GM21526 (cell line): ENCODE measurements around the gene C1RL.

Experiments
- ATAC-seq: cut with Tn5 transposase; IDR thresholded peaks from one replicate; pipeline ENCODE4 v1.9.1; 2021; ENCODE audit warnings: moderate library complexity; ENCODE audit not compliant: unreplicated experiment, low FRiP score

C1RL gene

DNA sequence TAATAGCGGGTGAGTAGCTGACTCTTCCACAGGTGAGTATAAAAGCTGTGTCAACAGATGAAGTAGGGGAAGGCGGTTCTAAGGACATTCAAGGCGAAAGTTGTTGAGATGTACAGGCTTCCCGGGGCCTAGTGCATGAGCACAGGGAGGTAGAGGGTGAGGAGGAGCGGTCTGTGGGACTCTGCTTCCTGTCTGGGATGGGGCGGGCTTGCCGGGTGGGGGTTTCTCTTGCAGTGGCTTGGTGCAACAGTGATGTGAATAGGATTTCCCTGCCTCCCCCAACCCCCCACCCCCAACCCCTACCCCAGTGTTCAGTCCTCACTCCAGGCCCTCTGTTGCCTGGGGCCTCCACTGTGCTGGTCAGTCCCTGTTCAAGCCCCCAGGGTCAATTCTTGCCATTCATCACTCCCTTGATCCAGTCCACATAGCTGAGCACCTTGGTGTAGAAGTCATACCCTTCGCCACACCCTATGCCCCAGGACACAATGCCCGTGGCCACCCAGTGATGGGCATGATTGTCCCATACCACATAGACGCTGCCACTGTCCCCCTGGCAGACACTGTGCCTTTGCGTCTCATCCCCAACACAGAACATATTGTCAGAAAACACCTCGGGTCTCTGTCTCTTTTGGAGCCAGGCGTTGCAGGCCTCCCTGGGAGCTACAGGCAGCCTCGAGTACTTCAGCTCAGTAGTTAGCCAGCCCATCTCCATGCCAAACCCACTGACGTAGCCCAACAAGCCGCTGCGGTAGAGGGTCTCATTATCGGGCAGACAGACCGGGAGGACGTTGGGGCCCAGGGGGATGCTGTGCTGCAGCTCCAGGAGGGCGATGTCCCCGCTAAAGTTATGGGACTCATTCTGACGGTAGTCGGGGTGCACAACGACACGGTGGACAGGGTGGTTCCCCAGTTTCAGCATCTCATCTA, 12.7 kb downstream of the C1RL start:
- no peak for ATAC-seq

DNA sequence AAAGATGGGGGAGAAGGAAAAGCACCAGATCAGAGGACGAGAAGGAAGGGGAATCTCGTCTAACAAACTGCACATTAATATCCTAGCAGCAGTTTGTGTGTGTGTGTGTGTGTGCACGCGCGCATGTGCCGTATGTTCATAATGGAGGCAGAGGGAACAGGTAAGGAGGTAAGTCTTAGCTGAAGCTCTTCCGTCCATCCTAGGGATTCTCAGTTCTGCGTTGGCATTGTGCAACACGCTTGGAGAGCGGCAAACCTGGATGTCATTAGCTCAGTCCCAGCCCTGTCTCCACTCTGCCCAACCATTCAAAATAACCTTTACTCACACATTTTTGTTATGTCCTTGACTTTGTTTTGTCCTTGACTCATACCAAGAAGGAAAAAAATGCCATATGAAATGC, 15.1 kb downstream of the C1RL start:
- no peak for ATAC-seq

DNA sequence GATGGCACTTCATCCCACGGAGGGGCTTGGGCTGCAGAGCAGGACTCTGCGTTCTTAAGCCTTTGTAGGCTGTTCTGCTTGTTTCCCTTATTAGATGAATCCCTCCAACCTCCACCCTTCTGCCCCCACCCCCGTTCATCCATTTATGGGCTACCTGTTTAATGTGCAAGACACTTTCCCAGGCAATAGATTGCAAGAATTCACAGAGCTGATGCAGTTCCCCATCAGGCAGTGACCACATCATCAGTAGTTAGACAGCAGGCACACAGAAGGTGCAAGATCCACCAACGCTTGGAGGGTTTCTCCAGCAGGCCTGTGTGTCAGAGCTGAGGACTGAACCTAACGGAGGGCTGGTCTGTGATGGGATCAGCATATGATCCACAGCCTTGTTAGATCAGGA, 15.5 kb downstream of the C1RL start:
- ATAC-seq, result no peak

DNA sequence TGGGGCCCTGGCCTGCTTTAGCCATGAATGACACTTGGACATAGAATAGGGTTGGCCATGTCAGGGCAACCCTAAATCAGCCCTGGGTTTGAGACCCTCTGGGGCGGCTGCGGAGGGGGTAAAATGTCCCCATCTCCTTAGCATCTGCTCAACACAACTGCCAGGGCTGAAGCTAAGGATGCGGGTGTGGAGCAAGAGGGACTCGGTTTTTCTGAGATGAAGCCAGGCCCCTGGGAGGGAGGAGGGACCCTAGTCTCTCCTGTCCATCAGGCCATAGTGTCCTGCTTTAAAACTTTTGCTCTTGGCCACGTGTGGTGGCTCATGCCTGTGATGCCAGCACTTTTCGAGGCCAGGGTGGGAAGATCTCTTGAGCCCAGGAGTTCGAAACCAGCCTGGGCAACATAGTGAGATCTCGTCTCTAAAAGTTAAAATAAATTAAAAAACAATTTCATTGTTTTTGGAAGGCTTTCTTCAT, 16.0 kb downstream of the C1RL start:
- no peak for ATAC-seq

DNA sequence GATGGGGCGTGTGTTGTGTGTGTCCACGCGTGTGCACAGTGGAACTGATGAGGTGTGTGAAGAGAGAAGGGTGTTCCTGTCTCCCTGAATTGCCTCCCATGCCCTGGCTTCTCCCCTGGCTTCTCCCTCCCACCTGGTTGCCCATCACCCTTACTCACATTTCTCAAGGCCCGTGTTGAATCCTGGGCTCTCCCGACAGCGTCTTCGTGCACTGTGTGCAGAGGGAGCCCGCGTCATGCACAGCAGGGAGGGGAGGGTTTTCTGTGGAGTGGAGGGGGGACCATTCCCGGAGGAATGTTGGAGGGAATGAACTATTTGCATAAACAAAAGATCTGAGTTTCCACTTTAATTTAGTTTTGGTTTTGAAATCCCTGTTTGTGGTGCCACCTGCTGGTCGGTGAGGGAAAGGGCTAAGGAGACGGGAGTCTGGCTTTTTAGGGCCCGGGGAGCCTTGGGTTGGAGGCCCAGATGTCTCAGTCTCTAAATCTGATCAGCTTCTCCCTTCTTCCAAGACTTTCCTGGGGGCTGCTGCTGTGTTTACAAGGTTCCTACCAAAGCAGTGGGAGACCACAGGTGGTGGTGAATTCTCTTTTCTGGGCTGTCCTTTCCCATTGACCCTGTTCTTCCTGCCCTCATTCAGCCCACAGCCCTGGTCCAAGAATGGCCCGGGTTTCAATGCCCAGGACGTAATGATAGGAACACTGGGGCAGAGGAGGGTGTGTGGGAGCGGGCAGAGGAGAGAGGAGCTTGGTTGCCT, 16.6 kb downstream of the C1RL start, which contains the start of gene C1R:
Gene C1R (minus strand): TSS at position 217 of the 757 bp plus-strand sequence. CDS start 57 bp downstream, at position 160.
- no peak for ATAC-seq

DNA sequence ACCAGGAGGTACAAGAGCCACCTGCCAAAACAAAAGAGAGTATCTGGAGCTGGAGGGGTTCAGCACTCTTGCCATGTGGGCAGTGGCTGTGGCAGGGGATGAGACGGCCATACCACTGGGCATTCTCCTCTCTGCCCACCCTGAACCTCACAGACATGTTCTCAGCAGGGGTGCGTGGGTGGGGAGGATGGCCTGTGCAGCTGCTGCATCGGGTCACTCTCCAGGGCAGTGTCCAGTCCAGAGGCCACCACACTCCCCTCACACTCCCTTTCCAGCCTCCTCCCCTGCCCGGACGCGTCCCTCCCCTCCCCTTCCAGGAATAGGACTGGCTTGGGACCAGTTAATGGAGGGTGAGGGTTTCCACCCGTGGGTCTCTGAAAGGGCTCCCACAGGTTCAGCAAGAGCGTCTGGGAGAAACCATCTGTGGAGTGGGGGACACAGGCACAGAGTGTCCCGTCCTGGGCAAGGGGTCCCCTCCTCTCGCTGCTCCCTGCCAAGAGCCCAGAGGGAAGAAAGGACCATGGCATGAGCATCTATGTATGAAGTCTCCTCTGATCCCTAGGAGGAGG, 17.3 kb downstream of the C1RL start:
- no peak for ATAC-seq

DNA sequence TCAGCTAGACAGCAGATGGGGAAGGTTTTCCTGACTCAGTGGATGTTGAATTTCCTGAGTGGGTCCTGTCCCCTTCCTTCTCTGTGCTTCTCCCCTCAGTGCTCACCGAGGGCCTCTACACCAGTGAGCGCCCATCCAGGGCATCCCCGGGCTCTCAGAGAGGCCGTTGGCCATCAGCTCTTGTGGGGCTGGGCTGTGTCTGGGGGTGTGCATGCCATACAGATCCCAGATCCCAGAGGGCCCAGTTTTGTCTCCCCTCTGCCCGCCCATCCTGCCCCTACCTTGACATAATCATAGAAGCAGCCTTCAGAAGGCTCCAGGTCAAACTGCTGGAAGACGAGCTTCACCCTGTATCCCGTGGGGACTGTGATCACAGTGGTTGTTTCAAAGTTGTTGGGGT, 17.8 kb downstream of the C1RL start:
- ATAC-seq, result no peak

DNA sequence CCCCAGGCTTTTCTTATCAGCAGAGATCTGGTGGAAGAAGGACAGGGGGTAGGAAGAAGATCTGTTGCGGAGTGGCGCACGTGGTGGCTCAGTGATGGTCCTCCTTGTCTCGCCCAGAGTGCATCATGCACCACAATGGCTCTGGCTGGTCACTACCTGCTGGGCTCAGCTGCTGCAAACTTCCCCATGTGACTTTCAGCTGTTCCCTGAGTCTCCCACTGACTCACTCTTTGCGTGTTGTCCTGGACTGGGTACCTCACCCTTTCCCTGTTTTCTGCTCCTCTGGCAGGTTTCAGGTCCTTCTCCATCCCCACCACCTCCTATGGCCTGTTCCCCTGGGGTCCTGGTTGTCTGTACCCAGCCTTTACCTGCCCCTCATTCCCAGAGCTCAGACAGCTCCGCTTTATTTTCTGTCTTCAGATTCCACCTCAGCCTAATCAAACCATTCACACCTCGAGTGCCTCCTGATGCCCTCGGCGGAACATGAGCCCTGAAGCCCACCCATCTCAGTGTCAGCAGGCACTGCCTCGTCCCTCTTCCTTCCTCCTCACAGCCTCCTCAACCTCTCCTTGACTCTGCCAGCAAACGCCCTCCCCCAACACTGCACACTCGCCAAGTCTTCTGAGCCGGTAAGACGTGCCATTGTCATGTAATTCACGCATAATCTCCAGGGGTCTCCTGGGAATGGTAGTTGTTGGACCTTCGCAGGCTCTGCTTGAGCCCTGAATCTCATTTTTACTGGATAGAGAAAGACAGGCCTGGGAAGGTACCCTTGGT, 18.6 kb downstream of the C1RL start:
- no peak for ATAC-seq

DNA sequence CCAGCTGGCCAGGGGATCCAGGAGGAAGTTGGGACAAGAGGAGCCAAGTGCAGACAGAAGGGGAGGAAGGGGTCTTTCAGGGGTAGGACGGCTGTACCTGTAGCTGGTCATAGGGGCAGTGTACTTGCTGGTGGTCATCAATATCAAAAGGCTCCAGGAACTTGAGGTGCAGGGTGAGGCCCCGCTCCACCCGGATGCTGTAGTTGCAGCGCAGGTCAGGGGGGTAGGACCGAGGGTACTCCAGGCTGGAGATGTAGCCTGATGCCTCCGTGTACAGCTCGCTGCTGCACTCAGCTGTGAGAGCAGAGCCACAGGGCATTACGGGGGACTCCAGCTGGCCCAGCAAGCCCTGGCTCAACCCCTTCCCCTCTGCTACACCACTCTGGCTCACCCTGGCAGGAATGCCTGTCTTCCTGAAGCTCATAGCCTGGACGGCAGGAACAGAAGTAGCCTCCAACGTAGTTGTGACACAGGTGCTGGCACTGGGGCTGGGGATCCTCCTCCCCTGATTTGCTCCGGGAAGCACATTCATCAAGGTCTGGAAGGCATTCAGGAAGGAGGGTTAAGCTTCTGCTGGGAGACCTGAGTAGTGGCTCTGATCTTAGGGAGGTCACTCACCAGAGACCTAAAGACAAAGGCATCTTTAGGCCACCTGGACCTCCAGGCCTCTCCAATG, 19.7 kb downstream of the C1RL start:
- no peak for ATAC-seq

DNA sequence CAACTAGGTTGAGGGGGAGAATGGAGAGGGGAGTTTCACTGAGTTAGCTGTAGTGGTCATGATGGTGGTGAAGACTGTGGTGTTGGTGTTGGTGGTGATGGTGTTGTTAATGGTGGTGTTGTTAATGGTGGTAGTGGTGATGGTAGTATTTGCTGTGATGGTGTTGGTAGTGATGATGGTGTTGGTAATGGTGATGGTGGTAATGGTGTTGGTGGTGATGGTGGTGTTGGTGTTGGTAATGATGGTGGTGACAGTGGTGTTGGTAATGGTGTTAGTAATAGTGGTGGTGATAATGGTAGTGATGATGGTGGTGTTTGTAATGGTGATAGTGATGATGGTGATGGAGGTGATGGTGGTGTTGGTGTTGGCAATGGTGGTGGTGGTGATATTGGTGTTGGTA, 25.9 kb downstream of the C1RL start:
- no peak for ATAC-seq

DNA sequence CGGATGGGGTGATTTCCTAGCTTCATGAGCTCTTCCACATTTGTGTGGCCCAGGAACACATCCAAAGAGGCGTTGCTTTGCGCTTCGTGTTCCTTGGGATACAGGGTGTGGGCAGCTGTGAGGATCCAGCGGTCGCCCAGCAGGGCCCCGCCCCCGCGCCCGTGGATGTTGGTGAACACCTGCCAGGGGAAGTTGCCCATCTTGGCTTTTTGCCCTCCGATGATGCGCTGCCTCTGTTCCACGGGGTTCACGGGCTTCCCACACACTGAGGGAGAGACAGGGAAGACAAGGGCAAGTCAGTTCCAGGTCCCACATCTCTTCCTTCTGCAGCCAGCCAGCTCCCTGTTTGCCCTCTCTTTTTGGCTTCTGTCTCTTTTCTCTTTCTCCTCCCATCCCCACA, 28.0 kb downstream of the C1RL start:
- no peak for ATAC-seq

DNA sequence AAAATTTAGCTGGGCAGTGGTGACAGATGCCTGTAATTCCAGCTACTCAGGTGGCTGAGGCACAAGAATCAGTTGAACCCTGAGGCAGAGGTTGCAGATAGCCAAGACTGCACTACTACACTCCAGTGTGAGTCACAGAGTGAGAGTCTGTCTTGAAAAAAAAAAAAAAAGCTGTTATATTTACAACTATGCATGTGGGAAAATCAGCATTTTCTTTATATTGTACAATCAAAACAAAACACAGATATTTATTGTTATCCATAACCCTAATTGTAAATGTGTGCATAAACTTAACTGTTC, 29.2 kb downstream of the C1RL start:
- no peak for ATAC-seq

DNA sequence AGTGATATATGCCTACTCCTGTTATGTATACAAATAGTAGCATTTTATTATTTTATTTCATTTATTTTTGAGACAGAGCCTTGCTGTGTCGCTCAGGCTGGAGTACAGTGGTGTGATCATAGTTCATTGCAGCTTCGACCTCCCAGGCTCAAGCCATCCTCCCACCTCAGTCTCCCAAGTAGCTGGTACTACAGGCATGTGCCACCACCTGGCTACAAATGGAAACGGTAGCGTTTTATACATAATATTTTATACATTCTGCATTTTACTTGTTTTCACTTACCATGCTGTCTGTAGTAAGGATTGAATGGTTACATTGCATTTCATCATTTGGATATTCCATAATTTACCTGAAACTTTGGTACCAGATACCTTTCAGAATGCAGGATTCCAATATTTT, 30.9 kb downstream of the C1RL start:
- no peak for ATAC-seq

DNA sequence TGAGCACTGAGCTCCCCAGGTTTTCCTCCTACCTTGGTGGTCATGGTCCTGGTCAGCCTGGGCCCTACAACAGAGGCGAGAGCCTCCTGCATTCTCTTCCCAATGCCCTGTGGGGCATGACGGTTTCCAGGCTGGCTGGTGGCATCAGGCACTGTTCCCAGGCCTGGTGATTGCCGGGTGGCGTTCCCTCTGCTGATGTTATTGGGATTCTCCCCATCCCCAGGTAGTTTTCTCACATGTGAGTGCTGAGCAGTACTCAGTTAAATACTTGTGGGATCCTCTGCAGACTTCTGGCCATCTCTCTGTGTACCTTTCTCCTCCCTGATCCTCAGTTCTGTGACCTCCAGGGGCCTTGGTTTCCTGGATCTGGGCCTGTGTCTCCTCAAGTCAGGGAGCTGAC, 32.5 kb downstream of the C1RL start:
- ATAC-seq, result no peak

DNA sequence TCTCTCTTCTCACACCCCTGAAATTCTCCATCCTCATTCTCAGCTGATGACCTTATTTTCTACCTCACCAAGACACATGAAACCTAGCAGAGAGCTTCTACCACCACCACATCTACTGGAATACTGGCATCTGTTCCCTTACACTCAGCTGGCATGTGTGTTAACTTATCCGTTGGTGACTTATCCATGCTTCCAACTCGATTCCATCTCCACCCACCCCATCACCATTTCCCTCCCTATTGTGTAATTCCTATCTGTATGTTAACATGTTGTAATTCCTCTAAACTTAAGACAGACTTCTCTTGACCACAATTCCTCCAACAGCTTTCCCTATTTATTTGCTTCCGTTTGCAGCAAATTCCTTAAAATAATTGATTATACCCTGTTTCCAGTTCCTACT, 33.1 kb downstream of the C1RL start:
- no peak for ATAC-seq

DNA sequence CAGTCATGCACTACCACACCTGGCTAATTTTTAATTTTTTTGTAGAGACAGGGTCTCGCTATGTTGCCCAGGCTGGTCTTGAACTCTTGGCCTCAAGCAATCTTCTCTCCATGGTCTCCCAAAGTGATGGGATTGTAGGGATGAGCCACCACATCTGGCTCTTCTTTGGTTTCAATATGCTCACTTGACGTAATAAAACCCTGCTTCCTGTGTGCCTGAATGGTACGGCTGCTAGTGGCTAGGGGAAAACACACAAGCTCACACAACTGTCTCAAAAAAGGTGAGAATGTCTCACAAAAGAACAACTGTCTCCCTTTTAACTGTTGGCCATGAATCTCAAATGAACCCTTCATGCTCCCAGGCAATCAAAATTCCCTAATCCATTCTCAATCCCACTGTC, 33.5 kb downstream of the C1RL start:
- ATAC-seq, result no peak

DNA sequence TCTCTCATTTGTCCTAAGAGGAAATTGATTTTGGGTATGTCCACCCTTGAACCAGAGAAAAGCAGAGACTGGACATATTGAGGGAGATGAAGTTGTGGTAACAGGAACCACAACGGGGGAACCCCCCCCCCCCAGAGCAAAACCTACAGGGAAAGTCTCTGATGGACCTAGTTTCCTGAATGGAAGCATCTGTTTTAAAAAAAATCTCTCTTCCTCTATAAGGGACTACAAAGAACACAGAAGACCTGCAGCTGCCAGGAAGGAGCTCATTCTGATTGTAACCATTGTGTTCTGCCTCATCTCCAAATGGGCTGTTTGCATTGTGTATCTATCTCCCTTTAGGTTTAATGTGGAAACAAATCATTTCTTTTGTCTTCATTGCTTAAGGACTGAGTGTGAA, 35.1 kb downstream of the C1RL start:
- ATAC-seq, result no peak

DNA sequence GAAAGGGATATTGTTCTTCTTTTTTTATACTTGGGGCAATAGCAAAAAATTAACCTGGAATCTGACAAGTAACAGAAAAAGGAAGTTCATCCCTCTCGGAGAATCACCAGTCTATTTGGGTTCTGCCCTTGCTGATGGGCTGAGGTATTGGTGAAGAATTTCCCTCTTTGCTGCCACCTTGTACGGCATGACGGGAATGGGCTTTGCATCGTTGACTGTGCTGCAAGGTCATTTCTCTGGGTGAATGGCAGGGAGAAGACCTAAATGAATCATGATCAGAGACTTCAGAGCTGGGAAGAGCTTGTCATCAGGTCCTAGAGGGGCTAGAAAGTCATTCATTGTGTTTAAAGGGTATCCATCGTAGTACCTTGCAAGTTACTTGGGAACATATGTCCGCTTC, 36.5 kb downstream of the C1RL start:
- no peak for ATAC-seq

DNA sequence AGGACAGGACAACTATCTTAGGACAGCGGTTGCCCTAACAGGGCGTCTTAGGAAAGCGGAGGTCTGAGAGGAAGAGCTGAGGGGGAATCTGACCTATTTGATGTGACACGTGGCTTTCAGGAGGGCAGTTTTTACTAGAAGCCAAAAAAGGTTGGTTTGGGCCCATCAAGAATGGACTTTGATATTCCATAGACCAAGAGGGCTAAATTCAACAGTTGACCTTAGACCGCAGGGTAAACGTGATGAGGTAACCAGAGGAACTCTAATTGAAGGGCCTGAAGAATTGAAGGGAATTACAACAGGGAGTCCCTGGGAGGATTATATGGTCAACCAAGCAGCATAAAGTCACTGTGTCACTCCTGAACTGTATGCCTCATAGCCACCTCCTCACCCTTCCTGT, 37.0 kb downstream of the C1RL start:
- ATAC-seq, result no peak

DNA sequence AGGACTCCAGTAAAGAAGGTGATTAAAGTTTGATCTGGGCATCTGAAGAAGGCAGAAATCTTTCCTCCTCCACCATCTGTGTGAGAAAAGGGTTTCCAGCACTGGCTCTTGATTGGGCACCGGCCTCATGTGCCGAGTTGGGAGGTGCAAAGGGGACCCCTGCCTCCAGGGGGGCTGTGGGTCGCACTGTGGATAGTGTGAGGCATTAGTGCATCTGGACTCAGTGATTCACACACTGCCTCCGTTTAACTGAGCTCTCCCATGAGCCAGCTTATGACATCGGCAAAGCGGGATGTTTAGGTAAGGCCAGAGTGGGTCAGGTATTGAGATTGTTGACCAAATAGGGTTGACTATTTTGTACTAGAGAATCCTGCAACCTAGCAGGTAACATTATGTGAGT, 39.6 kb downstream of the C1RL start:
- no peak for ATAC-seq
